Tibial artery (tissue), 4 donors: ENCODE data around the gene RERE.

Source experiments
- DNase-seq, 2 donors: peaks; one replicate each; pipeline ENCODE4 v3.0.0-alpha.2; 2019
- H3K27ac ChIP-seq, 2 donors: fragments of 200-600 bp; sonication (generic) in 1 of 2; 1 replicate in 1 of 2; 2 replicates in 1 of 2; pipeline ENCODE4 v1.5.1; 2018 to 2019; ENCODE audit warnings: mild to moderate bottlenecking in 1 of 2
- H3K27me3 ChIP-seq, 2 donors: fragments of 200-600 bp; sonication (generic) in 1 of 2; one replicate each; pipeline versions ENCODE4 v1.5.1 to v1.6.0; 2016 to 2019
- H3K36me3 ChIP-seq, 3 donors: fragments of 200-600 bp; sonication (generic) in 2 of 3; one replicate each; pipeline ENCODE4 v1.5.1; 2016 to 2019; ENCODE audit warnings: mild to moderate bottlenecking in 2 of 3
- H3K4me1 ChIP-seq, 4 donors: fragments of 200-600 bp; sonication (generic) in 2 of 4; 1 replicate in 3 of 4; 2 replicates in 1 of 4; pipeline ENCODE4 v1.5.1; 2016 to 2019
- H3K4me3 ChIP-seq, 2 donors: fragments of 200-600 bp; sonication (generic) in 1 of 2; 1 replicate in 1 of 2; 2 replicates in 1 of 2; pipeline ENCODE4 v1.5.1; 2018 to 2019; ENCODE audit warnings: mild to moderate bottlenecking in 2 of 2
- H3K9me3 ChIP-seq, 3 donors: fragments of 200-600 bp; sonication (generic) in 1 of 3; one replicate each; pipeline ENCODE4 v1.5.1; 2016 to 2019
- intact Hi-C: fragments of 100-400 bp; cut with DNase I; formaldehyde crosslinking; loops from one replicate; pipeline ENCODE4 v1.15.0; 2023; ENCODE audit warnings: low total_unique reads
- TF ChIP-seq, protein P1 (sequence below), 2 experiments: fragments of 200-600 bp in 1 of 2; fragments of 450-650 bp in 1 of 2; IDR thresholded peaks; one replicate each; pipeline ENCODE4 v1.5.1; 2017 to 2019; ENCODE audit warnings: antibody characterized with exemption in 2 of 2, mild to moderate bottlenecking in 1 of 2, moderate library complexity in 1 of 2

The RERE gene

DNA sequence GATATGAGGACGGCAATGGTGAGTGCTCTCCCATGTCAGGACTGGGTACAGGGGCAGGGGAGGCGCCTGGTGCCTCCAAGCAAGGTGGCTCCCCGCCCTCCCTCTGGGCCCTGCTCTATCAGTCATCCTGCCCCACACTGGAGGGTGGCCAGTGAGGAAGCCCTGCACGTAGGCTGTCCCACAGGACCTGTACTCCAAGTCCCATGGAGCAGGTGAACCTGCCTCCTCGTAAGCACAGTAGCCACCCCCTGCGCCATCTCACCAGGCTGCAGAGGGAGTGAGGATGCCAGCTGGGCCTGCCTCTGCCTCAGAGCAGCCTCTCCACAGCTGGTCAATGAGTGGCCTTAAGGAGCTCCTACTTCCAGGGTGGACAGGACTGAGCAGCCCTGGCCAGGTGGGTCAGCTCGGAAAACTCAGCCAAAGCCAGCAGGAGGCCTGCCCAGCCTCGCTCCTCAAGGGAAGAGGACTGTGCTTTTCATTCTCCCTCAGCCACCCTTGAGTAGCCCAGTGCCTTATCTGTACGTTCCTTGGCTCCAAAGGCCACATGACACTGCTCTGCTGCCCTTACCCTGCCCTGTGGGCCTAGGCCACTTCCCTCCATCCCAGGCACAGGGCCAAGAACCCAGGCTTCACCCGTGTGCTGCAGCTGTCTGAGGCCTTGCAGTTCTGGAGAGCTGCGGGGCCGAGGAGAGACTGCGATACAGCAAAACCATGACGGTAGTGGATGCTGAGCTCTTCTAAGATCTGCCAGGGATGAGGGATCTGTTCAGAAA is 459.9 kb downstream of the RERE start:
- Histone ChIP-seq H3K36me3 (peaks cover 88 to 98% (median 90%) of the 10 kb centered on the region in 3 donors), H3K4me1 (peaks cover 0 to 11% (median 1%) of the 10 kb centered on the region in 4 donors), H3K27me3 (no peaks in the 10 kb centered on the region), H3K27ac (peak overlapping the region; percentile 36), H3K4me3 (no peak overlapping the region), H3K9me3 (no peaks in the 10 kb centered on the region)
- intact Hi-C loops: no loop called here
- DNase-seq: no peak
- TF ChIP-seq, protein P1, sequence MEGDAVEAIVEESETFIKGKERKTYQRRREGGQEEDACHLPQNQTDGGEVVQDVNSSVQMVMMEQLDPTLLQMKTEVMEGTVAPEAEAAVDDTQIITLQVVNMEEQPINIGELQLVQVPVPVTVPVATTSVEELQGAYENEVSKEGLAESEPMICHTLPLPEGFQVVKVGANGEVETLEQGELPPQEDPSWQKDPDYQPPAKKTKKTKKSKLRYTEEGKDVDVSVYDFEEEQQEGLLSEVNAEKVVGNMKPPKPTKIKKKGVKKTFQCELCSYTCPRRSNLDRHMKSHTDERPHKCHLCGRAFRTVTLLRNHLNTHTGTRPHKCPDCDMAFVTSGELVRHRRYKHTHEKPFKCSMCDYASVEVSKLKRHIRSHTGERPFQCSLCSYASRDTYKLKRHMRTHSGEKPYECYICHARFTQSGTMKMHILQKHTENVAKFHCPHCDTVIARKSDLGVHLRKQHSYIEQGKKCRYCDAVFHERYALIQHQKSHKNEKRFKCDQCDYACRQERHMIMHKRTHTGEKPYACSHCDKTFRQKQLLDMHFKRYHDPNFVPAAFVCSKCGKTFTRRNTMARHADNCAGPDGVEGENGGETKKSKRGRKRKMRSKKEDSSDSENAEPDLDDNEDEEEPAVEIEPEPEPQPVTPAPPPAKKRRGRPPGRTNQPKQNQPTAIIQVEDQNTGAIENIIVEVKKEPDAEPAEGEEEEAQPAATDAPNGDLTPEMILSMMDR (IDR thresholded peaks at IDR 0.05): no peak

DNA sequence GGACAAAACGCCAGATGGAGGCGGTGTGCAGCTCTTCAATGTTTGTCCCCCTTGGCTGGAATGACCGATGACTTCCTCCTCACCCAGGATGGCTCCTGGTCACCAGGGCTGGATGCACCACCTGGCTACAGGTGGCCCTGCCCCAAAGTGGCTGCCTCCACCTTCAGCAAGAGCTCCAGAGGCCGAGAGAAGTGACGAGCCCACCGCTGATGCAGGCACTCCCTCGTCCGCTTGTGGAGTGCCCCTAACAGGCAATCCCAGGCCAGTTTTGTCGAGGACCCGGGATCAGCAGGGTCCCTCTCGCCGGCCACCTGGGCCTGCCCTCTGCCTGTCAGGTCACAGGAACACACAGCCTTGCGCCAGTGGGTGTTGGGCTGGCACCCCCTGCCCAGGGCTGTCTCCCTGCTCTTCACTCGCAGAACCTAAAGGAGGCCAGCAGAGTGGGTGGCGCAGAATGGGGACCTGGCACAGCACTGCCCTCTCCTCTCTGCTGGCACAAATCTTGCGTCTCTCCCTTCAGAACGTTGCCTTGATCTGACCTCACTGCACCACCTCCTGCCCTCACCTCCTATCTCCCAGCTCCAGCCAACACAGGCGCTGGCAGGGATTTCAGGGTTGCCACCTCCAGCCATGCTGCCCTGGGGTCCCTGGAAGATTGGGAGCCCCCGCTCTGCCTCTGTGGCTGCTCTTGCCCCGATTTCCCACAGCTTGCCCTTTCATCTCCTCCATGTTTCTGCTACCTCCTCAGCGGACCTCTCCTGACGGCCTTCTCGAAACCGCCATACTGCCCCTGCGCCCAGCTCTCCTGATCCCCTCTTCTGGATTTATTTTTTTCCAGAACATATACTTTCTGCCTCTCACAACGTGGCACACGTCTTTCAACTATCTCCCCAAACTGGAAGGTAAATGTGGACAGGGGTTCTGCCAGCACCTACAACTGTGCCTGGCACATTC is 460.9 kb downstream of the RERE start:
- no peak for DNase-seq
- Histone ChIP-seq H3K4me3 (no peak overlapping the region), H3K27me3 (no peaks in the 10 kb centered on the region), H3K36me3 (peaks cover 78 to 88% (median 80%) of the 10 kb centered on the region in 3 donors), H3K4me1 (peaks cover 0 to 11% (median 4%) of the 10 kb centered on the region in 4 donors), H3K27ac (peak overlapping the region in 1 of 2 donors; percentile 36), H3K9me3 (no peaks in the 10 kb centered on the region)
- TF ChIP-seq, protein P1 (IDR thresholded peaks at IDR 0.05): no peak
- intact Hi-C loops: no loop called here

DNA sequence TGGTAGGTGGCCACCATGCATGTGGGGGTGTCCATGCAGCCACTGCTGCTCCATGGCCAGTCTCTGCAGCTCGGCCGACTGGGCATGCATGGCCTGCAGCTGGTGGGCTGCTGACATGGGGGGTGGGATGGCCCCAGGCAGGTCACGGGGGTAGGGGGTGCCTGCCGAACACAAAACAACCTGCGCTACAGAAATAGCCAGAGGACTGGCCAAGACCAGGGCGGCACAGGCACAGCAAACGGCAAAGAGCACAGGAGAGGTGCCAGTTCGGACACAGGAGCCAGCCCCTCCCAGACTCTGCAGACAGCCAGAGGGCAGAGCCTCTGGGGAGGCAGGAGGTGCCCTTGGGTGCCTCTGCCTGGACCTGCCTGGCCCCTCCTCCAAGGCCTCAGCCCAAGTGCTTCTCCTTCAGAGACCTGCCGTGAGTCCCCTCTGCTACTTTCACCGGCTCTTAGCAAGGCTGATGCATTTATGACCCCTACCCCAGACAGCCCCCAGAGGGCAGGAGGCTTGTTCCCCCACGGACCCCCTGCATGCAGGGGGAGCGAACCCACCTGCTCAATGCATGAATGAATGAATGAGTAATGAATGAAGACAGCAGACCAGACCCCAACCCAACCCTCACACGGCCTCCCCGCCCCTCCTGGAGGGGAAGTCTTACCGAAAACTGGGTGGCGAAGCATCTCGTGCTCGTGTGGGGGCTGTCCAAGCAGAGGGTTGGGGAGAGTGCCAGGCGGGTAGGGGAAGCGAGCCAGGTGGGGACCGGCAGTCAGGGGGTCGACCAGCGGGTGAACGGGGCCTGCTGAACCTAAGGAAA is 461.8 kb downstream of the RERE start:
- TF ChIP-seq, protein P1 (IDR thresholded peaks at IDR 0.05): no peak
- intact Hi-C loops: no loop called here

DNA sequence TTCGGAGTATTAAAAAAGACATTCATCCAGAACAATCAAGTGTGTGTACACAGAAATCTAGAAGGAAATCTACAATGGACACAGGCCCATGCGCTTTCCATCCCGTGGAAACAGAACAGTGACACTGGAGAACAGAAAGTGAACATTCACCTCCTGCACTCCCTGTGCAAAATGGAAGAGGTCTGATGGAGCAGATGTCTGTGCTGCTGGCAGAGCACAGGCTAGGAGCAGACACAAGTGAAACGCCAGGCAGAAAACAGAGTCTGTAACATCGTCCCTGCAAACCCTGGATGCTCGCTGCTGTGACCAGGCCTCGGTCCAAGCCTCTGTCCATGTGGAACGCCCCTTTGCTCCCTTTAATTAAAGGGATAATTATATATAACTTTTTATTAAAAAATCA is 463.4 kb downstream of the RERE start:
- no peaks in the 10 kb centered on the region for H3K27me3 ChIP-seq
- H3K4me1 ChIP-seq: peaks cover 0 to 24% (median 14%) of the 10 kb centered on the region in 4 donors

More for the DNA sequence above, 461.8 kb downstream of the RERE start:
- Histone ChIP-seq H3K4me3 (no peak overlapping the region), H3K27ac (no peak overlapping the region), H3K27me3 (no peaks in the 10 kb centered on the region), H3K36me3 (peaks cover 69 to 79% (median 71%) of the 10 kb centered on the region in 3 donors), H3K9me3 (no peaks in the 10 kb centered on the region), H3K4me1 (peaks cover 0 to 12% (median 5%) of the 10 kb centered on the region in 4 donors)
- no peak for DNase-seq

More for the DNA sequence above, 463.4 kb downstream of the RERE start:
- TF ChIP-seq, protein P1 (IDR thresholded peaks at IDR 0.05): no peak
- DNase-seq: no peak
- Histone ChIP-seq H3K4me3 (no peak overlapping the region), H3K27ac (peak overlapping the region in 1 of 2 donors; percentile 37), H3K9me3 (no peaks in the 10 kb centered on the region), H3K36me3 (peaks cover 55 to 63% (median 55%) of the 10 kb centered on the region in 3 donors)
- intact Hi-C loops: no loop called here
